ENCODE measurements around the gene DNMT3B.
"Not testable (repeated sequence)": the region's sequence is repeated elsewhere in the genome, so short reads cannot be mapped to it uniquely, and the experiment has no call there.

DNMT3B gene

DNA sequence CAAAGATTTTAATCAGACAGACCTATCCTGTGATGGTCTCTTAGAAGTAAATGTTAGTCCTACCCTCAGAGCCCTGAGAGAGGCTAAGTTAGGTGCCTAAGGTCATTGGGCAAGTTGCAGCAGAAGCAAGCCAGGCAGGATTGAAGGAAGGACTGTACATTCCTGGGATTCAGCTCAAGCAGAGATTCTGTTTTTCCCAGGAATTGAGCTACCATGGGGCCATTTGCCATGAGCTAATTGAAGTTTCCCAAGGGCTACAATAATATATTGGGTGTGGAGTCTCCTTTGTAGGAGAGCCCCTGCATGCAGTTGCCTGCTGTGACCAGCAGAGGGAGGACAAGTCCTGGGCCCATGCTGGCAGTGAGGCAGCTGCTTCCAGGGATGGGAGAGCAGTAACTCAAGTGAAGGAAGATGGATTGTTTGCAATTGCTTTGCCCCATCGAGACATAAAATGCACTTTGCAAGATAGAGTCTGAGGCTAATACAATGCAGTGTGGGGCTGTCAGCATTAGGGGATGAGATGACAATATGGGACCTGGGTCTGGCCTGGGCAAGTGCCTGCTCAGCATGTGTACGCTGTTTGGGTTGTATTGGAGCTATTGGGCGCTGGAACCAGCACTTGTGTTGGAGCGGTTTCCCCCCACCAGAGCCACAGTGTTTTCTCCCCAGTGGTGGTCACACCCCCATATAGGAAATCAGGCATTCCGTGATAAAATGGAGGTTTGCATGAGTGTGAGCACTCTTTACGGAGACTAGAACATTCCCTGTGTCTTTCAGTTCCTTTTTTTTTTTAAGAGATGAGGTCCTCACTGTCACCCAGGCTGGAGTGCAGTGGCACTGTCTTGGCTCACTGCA, 27.9 kb downstream of the DNMT3B start:
- peak; percentile 45 to 71 (median 51) for DNase-seq (ENCODE audit: low read depth in 3 of 3)

- DNase-seq (ENCODE audit: low read depth in 3 of 3): no peak
These were observed 28.5 kb downstream of the DNMT3B start for GRCh38 chr20:32790751-32791057.

DNA sequence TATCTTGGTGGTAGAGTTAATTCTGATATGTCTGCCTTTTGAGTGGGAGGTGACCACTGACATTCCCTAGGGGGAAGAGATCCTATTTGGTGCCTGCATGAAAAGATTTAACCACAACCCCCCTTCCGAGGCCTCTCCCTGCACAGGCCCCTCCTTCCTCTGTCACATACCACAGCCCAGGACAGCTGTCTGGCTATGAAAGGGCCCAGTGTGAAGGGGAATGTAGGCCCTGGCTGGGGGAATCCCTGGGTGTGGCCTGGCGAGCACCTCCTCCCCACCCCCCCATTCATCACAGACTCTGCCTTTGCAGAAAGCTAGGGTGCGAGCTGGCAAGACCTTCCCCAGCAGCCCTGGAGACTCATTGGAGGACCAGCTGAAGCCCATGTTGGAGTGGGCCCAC, 30.1 kb downstream of the DNMT3B start:
- DNase-seq (ENCODE audit: low read depth in 3 of 3): peak in 1 of 3 experiments; percentile 35

GRCh38 chr20:32792731-32793458, 30.7 kb downstream of the DNMT3B start:
- no peak for DNase-seq (ENCODE audit: low read depth in 3 of 3)

DNA sequence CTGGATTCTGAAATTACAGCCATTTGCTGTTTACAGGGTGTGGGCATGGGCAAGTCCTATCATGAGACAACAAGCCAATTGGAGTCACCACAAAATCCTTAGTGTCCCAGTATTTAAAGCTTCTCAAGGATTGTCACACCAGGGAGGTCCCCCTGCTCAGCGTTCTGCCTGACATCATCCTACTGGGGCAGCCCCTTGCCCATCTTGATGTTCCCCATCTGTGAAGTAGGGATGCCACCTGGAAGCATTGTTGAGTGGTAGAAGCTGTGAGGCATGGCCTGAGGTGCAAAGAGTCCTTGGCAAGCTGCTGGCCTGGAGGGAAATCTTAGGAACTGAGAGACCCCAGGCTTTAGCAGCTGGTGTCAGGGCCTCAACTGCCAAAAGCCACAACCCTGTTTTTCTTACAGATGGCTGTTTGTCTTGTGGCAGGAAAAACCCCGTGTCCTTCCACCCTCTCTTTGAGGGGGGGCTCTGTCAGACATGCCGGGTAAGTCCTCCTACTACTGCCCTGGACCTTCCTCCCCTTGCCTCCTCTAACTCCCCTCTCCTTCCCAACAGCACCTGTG, 34.3 kb downstream of the DNMT3B start:
- DNase-seq (ENCODE audit: low read depth in 3 of 3): no peak

- DNase-seq (ENCODE audit: low read depth in 3 of 3): no peak
These were observed 34.8 kb downstream of the DNMT3B start for GRCh38 chr20:32796981-32797451.

GRCh38 chr20:32797571-32797970, 35.4 kb downstream of the DNMT3B start:
- DNase-seq (ENCODE audit: low read depth in 3 of 3): not testable (repeated sequence)

- no peak for DNase-seq (ENCODE audit: low read depth in 3 of 3)
These were observed 36.1 kb downstream of the DNMT3B start for GRCh38 chr20:32798046-32798981.

DNA sequence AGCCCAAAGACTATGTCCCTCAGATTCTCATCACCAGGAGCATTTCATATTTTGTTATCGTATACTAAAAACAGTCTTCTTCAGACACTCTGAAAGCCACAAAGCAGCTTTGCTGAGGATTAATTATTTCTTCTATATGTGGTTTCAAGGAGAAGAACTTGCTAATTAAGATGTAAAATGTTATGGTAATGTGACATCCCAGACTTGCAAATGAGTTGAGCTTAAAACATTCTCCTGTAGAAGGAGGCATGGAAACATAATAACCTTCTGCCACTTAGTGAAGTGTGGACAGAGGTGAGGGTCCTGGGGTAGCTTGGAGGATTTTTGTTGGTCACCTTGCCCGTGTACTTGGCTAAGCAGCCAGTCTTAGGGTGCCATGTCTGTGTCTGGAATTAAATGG, 40.9 kb downstream of the DNMT3B start:
- DNase-seq (ENCODE audit: low read depth in 3 of 3): no peak

DNA sequence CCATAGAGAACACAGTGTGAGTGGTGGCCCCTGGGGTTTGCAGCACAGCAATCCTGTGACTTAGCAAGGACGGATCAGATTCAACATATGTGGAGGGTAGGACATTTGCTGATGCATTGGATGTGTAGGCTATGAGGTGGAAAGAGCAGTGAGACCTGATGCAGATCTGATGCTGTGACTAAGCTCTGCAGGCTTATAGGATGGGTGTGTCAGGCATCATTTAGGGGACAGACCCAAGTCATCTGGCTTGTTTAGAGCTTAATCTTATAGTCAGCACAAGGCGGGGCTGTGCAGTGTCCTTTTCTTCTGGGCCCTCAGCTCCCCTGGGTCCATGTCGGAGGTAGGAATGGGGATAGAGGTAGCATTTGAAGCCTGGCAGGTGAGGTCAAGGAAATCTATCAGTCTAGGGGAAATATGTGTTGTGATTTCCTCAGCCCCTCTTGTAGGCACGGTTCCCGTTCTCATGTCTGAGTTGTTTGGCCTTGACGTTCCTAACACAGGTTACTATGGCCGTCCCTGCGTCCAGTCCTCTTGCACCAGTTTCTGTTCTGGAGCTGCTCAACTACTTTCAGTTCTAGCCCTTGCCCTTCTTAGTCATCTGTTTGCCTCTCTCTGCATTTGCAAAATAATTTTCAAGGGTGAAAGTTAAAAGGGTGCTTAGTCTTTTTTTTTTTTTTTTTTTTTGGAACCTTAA, 42.0 kb downstream of the DNMT3B start:
- DNase-seq (ENCODE audit: low read depth in 3 of 3): no peak

- DNase-seq (ENCODE audit: low read depth in 3 of 3): no peak
These were observed 42.6 kb downstream of the DNMT3B start for GRCh38 chr20:32804817-32805216.

GRCh38 chr20:32805721-32806120, 43.5 kb downstream of the DNMT3B start:
- no peak for DNase-seq (ENCODE audit: low read depth in 3 of 3)

DNA sequence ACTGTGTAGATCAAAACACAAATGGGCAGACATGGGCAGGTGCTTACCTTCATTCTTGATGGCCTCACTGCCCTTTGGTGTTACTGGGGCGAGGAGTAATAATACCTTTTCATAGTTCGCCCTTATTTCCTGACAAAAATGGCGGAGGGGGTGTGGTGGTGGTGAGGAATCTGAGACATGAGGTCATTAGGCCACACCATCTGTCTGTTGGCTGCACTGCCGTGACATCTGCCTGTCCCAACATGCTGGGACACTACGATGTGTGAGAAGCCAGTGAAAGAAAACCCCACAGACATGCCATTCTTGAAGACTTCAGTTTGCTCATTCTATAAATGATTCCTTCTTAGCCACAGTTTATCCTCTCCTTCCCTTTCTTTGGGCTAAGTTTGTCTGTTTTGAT, 44.2 kb downstream of the DNMT3B start:
- DNase-seq (ENCODE audit: low read depth in 3 of 3): no peak

DNA sequence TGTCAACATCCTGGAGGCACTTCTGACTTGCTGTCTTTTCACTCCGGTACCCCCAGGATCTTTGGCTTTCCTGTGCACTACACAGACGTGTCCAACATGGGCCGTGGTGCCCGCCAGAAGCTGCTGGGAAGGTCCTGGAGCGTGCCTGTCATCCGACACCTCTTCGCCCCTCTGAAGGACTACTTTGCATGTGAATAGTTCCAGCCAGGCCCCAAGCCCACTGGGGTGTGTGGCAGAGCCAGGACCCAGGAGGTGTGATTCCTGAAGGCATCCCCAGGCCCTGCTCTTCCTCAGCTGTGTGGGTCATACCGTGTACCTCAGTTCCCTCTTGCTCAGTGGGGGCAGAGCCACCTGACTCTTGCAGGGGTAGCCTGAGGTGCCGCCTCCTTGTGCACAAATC, 45.5 kb downstream of the DNMT3B start:
- DNase-seq (ENCODE audit: low read depth in 3 of 3): no peak

GRCh38 chr20:32808438-32808837, 46.3 kb downstream of the DNMT3B start:
- no peak for DNase-seq (ENCODE audit: low read depth in 3 of 3)

DNA sequence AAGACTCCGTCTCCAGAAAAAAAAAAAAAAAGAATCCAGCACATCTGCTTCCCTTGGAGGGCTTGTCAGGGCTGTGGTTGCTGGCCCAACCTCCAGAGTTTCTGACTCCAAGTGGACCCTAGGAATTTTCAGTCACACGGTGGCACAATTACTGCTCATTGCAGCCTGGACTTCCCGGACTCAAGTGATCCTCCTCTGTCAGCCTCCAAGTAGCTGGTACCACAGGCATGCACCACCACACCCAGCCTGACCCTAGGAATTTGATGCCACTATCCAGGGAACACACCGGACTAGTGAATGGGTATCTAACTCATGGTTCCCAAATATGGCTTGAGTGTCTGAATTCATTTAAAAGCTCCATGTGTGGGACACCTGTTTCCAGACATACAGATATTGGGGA, 47.7 kb downstream of the DNMT3B start:
- no peak for DNase-seq (ENCODE audit: low read depth in 3 of 3)

GRCh38 chr20:32810941-32811340, 48.8 kb downstream of the DNMT3B start:
- no peak for DNase-seq (ENCODE audit: low read depth in 3 of 3)

- no peak for DNase-seq (ENCODE audit: low read depth in 3 of 3)
These were observed 49.7 kb downstream of the DNMT3B start for GRCh38 chr20:32811886-32812285.

GRCh38 chr20:32819992-32820697, 58.0 kb downstream of the DNMT3B start:
- DNase-seq (ENCODE audit: low read depth in 3 of 3): peak; percentile 75 to 87 (median 76)

- DNase-seq (ENCODE audit: low read depth in 3 of 3): no peak
These were observed 58.7 kb downstream of the DNMT3B start for GRCh38 chr20:32820698-32821377.
